Measurements from ENCODE around the gene AMPD1. TPM values are rescaled to one million over a fixed set of nuclear protein-coding genes. Genes with fewer than 3 reads are reported as not detected.

Gene AMPD1
- total and polyA plus RNA-seq, 3 donors from 2014 or later = 0.12 to 1.5 TPM; not detected in 1

GRCh38 chr1:114668373-114668772 lies 27.0 kb downstream of the AMPD1 start:
- intact Hi-C loops (cut with DNase I; ENCODE audit: low total_unique reads) = no loop called here
- TF ChIP-seq CTCF (IDR thresholded peaks at IDR 0.05) = no peak
- no peak for TF ChIP-seq POLR2A (IDR thresholded peaks at IDR 0.05)
- Histone ChIP-seq H3K36me3 (ENCODE audit: low read depth, missing control alignments) (no peaks in the 10 kb centered on the region), H3K27me3 (no peaks in the 10 kb centered on the region), H3K4me1 (no peaks in the 10 kb centered on the region), H3K9me3 (no peaks in the 10 kb centered on the region), H3K4me3 (no peak overlapping the region), H3K27ac (no peak overlapping the region)
- no peak for DNase-seq
- whole genome bisulfite sequencing, 2 donors = 56 to 73% methylated on average over 4 of the region's 4 CpGs

- no peaks in the 10 kb centered on the region for H3K36me3 ChIP-seq (ENCODE audit: low read depth, missing control alignments)
- no peaks in the 10 kb centered on the region for H3K9me3 ChIP-seq
- intact Hi-C loops (cut with DNase I; ENCODE audit: low total_unique reads) = no loop called here
- H3K27ac ChIP-seq = no peak overlapping the region
- H3K27me3 ChIP-seq = no peaks in the 10 kb centered on the region
- no peaks in the 10 kb centered on the region for H3K4me1 ChIP-seq
- no peak for DNase-seq
- no peak overlapping the region for H3K4me3 ChIP-seq
- WGBS, 2 donors = 82 to 90% methylated on average over 3 of the region's 3 CpGs
- no peak for TF ChIP-seq CTCF (IDR thresholded peaks at IDR 0.05)
These were observed 28.4 kb downstream of the AMPD1 start for GRCh38 chr1:114666954-114667353.

GRCh38 chr1:114660238-114660637 lies 35.1 kb downstream of the AMPD1 start:
- Histone ChIP-seq H3K36me3 (ENCODE audit: low read depth, missing control alignments) (no peaks in the 10 kb centered on the region), H3K4me3 (no peak overlapping the region), H3K27ac (no peak overlapping the region), H3K27me3 (no peaks in the 10 kb centered on the region), H3K9me3 (no peaks in the 10 kb centered on the region), H3K4me1 (no peaks in the 10 kb centered on the region)
- no peak for TF ChIP-seq POLR2A (IDR thresholded peaks at IDR 0.05)
- TF ChIP-seq CTCF (IDR thresholded peaks at IDR 0.05) = no peak
- DNase-seq = no peak
- WGBS, 2 donors = 36 to 57% methylated on average over 2 of the region's 2 CpGs
- intact Hi-C loops (cut with DNase I; ENCODE audit: low total_unique reads) = no loop called here

- Histone ChIP-seq H3K27me3 (no peaks in the 10 kb centered on the region), H3K4me1 (no peaks in the 10 kb centered on the region), H3K4me3 (no peak overlapping the region), H3K36me3 (ENCODE audit: low read depth, missing control alignments) (no peaks in the 10 kb centered on the region), H3K27ac (no peak overlapping the region), H3K9me3 (no peaks in the 10 kb centered on the region)
- DNase-seq = no peak
- 73% methylated on average over 2 of the region's 2 CpGs for whole genome bisulfite sequencing, 2 donors
- TF ChIP-seq POLR2A (IDR thresholded peaks at IDR 0.05) (no peak), CTCF (IDR thresholded peaks at IDR 0.05) (no peak)
- intact Hi-C loops (cut with DNase I; ENCODE audit: low total_unique reads) = no loop called here
These were observed 43.5 kb downstream of the AMPD1 start for GRCh38 chr1:114651893-114652292.

- Histone ChIP-seq H3K9me3 (no peaks in the 10 kb centered on the region), H3K4me1 (no peaks in the 10 kb centered on the region), H3K4me3 (no peak overlapping the region), H3K36me3 (ENCODE audit: low read depth, missing control alignments) (no peaks in the 10 kb centered on the region), H3K27me3 (no peaks in the 10 kb centered on the region), H3K27ac (no peak overlapping the region)
- 93 to 96% methylated on average over 1 of the region's 1 CpG for WGBS, 2 donors
- intact Hi-C loops (cut with DNase I; ENCODE audit: low total_unique reads) = no loop called here
- DNase-seq = no peak
- TF ChIP-seq CTCF (IDR thresholded peaks at IDR 0.05) = no peak
- no peak for TF ChIP-seq POLR2A (IDR thresholded peaks at IDR 0.05)
These were observed 46.8 kb downstream of the AMPD1 start for GRCh38 chr1:114648503-114648902.

Measured in testis (tissue), 3 donors.